ENCODE measurements around the gene PHAF1. TPM values are rescaled to one million over a fixed set of nuclear protein-coding genes. Genes with fewer than 3 reads are reported as not detected.

Gene PHAF1
- total RNA-seq, 4 donors from 2014 or later = 44.0 to 60.9 (median 53.1) TPM

GRCh38 chr16:67185651-67186134 is 76.0 kb downstream of the PHAF1 start:
- Histone ChIP-seq H3K4me1 (peaks cover 28% of the 10 kb centered on the region), H3K36me3 (no peaks in the 10 kb centered on the region), H3K4me3 (peak overlapping the region; percentile 72), H3K27me3 (no peaks in the 10 kb centered on the region), H3K27ac (no peak overlapping the region), H3K9me3 (no peaks in the 10 kb centered on the region)
- TF ChIP-seq POLR2A (IDR thresholded peaks at IDR 0.05) (no peak), POLR2AphosphoS5 (IDR thresholded peaks at IDR 0.05) (peak in 1 of 3 donors; percentile 25), EP300 (IDR thresholded peaks at IDR 0.05) (no peak)
- TF ChIP-seq, protein P1, sequence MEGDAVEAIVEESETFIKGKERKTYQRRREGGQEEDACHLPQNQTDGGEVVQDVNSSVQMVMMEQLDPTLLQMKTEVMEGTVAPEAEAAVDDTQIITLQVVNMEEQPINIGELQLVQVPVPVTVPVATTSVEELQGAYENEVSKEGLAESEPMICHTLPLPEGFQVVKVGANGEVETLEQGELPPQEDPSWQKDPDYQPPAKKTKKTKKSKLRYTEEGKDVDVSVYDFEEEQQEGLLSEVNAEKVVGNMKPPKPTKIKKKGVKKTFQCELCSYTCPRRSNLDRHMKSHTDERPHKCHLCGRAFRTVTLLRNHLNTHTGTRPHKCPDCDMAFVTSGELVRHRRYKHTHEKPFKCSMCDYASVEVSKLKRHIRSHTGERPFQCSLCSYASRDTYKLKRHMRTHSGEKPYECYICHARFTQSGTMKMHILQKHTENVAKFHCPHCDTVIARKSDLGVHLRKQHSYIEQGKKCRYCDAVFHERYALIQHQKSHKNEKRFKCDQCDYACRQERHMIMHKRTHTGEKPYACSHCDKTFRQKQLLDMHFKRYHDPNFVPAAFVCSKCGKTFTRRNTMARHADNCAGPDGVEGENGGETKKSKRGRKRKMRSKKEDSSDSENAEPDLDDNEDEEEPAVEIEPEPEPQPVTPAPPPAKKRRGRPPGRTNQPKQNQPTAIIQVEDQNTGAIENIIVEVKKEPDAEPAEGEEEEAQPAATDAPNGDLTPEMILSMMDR (IDR thresholded peaks at IDR 0.05) = no peak
- no peak for DNase-seq (ENCODE audit: low spot score in 2 of 2)
- 13% methylated on average over 12 of the region's 12 CpGs for WGBS

GRCh38 chr16:67186550-67186950 is 76.8 kb downstream of the PHAF1 start:
- no peak for DNase-seq (ENCODE audit: low spot score in 2 of 2)
- H3K4me3 ChIP-seq = no peak overlapping the region
- no peaks in the 10 kb centered on the region for H3K27me3 ChIP-seq
- H3K27ac ChIP-seq = no peak overlapping the region
- H3K36me3 ChIP-seq = no peaks in the 10 kb centered on the region
- peaks cover 33% of the 10 kb centered on the region for H3K4me1 ChIP-seq
- WGBS = 80% methylated on average over 5 of the region's 5 CpGs
- H3K9me3 ChIP-seq = no peaks in the 10 kb centered on the region
- TF ChIP-seq POLR2AphosphoS5 (IDR thresholded peaks at IDR 0.05) (no peak), EP300 (IDR thresholded peaks at IDR 0.05) (no peak), POLR2A (IDR thresholded peaks at IDR 0.05) (no peak)
- TF ChIP-seq, protein P1 (IDR thresholded peaks at IDR 0.05) = no peak

- no peak overlapping the region for H3K4me3 ChIP-seq
- TF ChIP-seq POLR2AphosphoS5 (IDR thresholded peaks at IDR 0.05) (no peak), EP300 (IDR thresholded peaks at IDR 0.05) (no peak), POLR2A (IDR thresholded peaks at IDR 0.05) (no peak)
- TF ChIP-seq, protein P1 (IDR thresholded peaks at IDR 0.05) = no peak
- no peak overlapping the region for H3K27ac ChIP-seq
- 88% methylated on average over 7 of the region's 26 CpGs for WGBS
- no peak for DNase-seq (ENCODE audit: low spot score in 2 of 2)
- no peaks in the 10 kb centered on the region for H3K9me3 ChIP-seq
- H3K27me3 ChIP-seq = no peaks in the 10 kb centered on the region
- no peaks in the 10 kb centered on the region for H3K36me3 ChIP-seq
- peaks cover 36% of the 10 kb centered on the region for H3K4me1 ChIP-seq
Measured at GRCh38 chr16:67187175-67187890, 77.6 kb downstream of the PHAF1 start.

- Histone ChIP-seq H3K9me3 (no peaks in the 10 kb centered on the region), H3K4me3 (no peak overlapping the region), H3K4me1 (peaks cover 36% of the 10 kb centered on the region), H3K36me3 (no peaks in the 10 kb centered on the region), H3K27me3 (no peaks in the 10 kb centered on the region), H3K27ac (no peak overlapping the region)
- DNase-seq (ENCODE audit: low spot score in 2 of 2) = no peak
- no peak for TF ChIP-seq POLR2A (IDR thresholded peaks at IDR 0.05)
- TF ChIP-seq, protein P1 (IDR thresholded peaks at IDR 0.05) = no peak
- TF ChIP-seq POLR2AphosphoS5 (IDR thresholded peaks at IDR 0.05) = no peak
- TF ChIP-seq EP300 (IDR thresholded peaks at IDR 0.05) = no peak
- 77% methylated on average over 4 of the region's 4 CpGs for whole genome bisulfite sequencing
Measured at GRCh38 chr16:67188323-67188722, 78.6 kb downstream of the PHAF1 start.

DNA sequence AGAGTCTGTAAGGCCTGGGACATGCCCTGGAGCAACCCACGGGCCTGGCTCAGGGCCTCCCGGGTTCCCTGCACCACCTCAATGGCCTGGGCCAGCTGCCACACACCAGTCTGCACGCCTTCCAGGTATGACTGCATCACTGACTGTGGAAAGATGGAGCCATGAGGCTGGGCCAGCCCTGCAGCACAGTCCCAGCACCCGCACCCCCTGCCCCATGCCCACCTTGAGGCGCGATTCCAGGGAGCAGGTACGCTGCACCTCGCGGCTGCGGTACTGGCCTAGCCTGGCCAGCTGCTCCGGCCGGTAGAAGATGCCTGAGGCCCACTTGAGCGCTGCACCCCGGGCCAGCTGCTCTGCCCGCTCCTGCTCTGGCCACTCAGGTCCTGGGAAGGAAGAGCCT is 79.1 kb downstream of the PHAF1 start:
- H3K4me1 ChIP-seq = peaks cover 40% of the 10 kb centered on the region
- peaks cover under 1% of the 10 kb centered on the region for H3K36me3 ChIP-seq
- TF ChIP-seq POLR2A (IDR thresholded peaks at IDR 0.05) = no peak
- TF ChIP-seq, protein P1 (IDR thresholded peaks at IDR 0.05) = no peak
- no peak for TF ChIP-seq EP300 (IDR thresholded peaks at IDR 0.05)
- no peak for TF ChIP-seq POLR2AphosphoS5 (IDR thresholded peaks at IDR 0.05)
- H3K27ac ChIP-seq = no peak overlapping the region
- DNase-seq (ENCODE audit: low spot score in 2 of 2) = no peak
- H3K9me3 ChIP-seq = no peaks in the 10 kb centered on the region
- H3K27me3 ChIP-seq = no peaks in the 10 kb centered on the region
- WGBS = 91% methylated on average over 13 of the region's 15 CpGs
- no peak overlapping the region for H3K4me3 ChIP-seq
